Tibial nerve (tissue), 4 donors: ENCODE results near the gene PAQR3. TPM values are rescaled to one million over a fixed set of nuclear protein-coding genes. Genes with fewer than 3 reads are reported as not detected.

ENCODE experiments used
- DNase-seq, 2 donors: peaks; one replicate each; pipeline ENCODE4 v3.0.0-alpha.2; 2019; ENCODE audit warnings: low spot score in 2 of 2
- H3K27ac ChIP-seq, 4 donors: fragments of 200-600 bp; sonication (generic) in 3 of 4; one replicate each; pipeline ENCODE4 v1.5.1; 2017 to 2019; ENCODE audit warnings: mild to moderate bottlenecking in 1 of 4
- H3K27me3 ChIP-seq, 2 donors: fragments of 200-600 bp; sonication (generic) in 1 of 2; one replicate each; pipeline versions ENCODE4 v1.5.1 to v1.6.0; 2017 to 2019
- H3K36me3 ChIP-seq, 3 donors: fragments of 200-600 bp; sonication (generic); one replicate each; pipeline ENCODE4 v1.5.1; 2018 to 2019
- H3K4me1 ChIP-seq, 4 donors: fragments of 200-600 bp; sonication (generic) in 3 of 4; one replicate each; pipeline ENCODE4 v1.5.1; 2017 to 2019
- H3K4me3 ChIP-seq, 4 donors: fragments of 200-600 bp; sonication (generic) in 3 of 4; one replicate each; pipeline ENCODE4 v1.5.1; 2017 to 2019; ENCODE audit warnings: mild to moderate bottlenecking in 1 of 4, moderate library complexity in 1 of 4
- H3K9me3 ChIP-seq, 4 donors: fragments of 200-600 bp; sonication (generic) in 3 of 4; one replicate each; pipeline ENCODE4 v1.5.1; 2017 to 2019
- CTCF ChIP-seq, 5 experiments: fragments of 200-600 bp in 3 of 5; fragments of 450-650 bp in 2 of 5; sonication (generic) in 3 of 5; IDR thresholded peaks; one replicate each; pipeline ENCODE4 v1.5.1; 2016 to 2019; ENCODE audit warnings: antibody characterized with exemption in 5 of 5, mild to moderate bottlenecking in 3 of 5, moderate library complexity in 2 of 5
- EP300 ChIP-seq, 2 donors: sonication (generic); formaldehyde crosslinking; IDR thresholded peaks; one replicate each; pipeline ENCODE4 v1.6.1; 2017; ENCODE audit warnings: antibody characterized with exemption in 2 of 2, mild to moderate bottlenecking in 1 of 2
- POLR2A ChIP-seq, 2 donors: fragments of 450-650 bp; IDR thresholded peaks; one replicate each; pipeline ENCODE4 v1.6.1; 2017; ENCODE audit warnings: antibody characterized with exemption in 2 of 2, mild to moderate bottlenecking in 2 of 2, moderate library complexity in 2 of 2
- WGBS, 2 donors: methylation state at CpG; one replicate each; pipeline ENCODE4 v1.1.5; 2018; 5-methylcytosine and 5-hydroxymethylcytosine counted together
- total RNA-seq, 4 donors: library from RNA; depleted of rRNA; stranded (reverse); fragments of >200 nt; gene quantifications; one replicate each; pipeline ENCODE4 v1.1.0, GENCODE V29; 2016

Gene PAQR3
- total RNA-seq, 4 donors from 2014 or later: 12.9 to 30.4 (median 16.2) TPM

GRCh38 chr4:78945651-78946179 is 6.5 kb upstream of the PAQR3 start:
- DNase-seq: no peak
- no peak overlapping the region for H3K4me3 ChIP-seq
- H3K9me3 ChIP-seq: no peaks in the 10 kb centered on the region
- no peaks in the 10 kb centered on the region for H3K27me3 ChIP-seq
- no peaks in the 10 kb centered on the region for H3K4me1 ChIP-seq
- 89 to 94% methylated on average over 3 of the region's 3 CpGs for WGBS, 2 donors
- TF ChIP-seq EP300 (IDR thresholded peaks at IDR 0.05) (no peak), POLR2A (IDR thresholded peaks at IDR 0.05) (no peak), CTCF (IDR thresholded peaks at IDR 0.05) (no peak)
- no peak overlapping the region for H3K27ac ChIP-seq
- no peaks in the 10 kb centered on the region for H3K36me3 ChIP-seq

- Histone ChIP-seq H3K4me3 (no peak overlapping the region), H3K9me3 (no peaks in the 10 kb centered on the region), H3K27ac (no peak overlapping the region), H3K4me1 (peaks cover 0 to 9% (median 0%) of the 10 kb centered on the region in 4 donors), H3K27me3 (no peaks in the 10 kb centered on the region), H3K36me3 (no peaks in the 10 kb centered on the region)
- no peak for TF ChIP-seq POLR2A (IDR thresholded peaks at IDR 0.05)
- TF ChIP-seq EP300 (IDR thresholded peaks at IDR 0.05): no peak
- no peak for TF ChIP-seq CTCF (IDR thresholded peaks at IDR 0.05)
- 47 to 51% methylated on average over 1 of the region's 1 CpG for WGBS, 2 donors
- DNase-seq: no peak
Observed at GRCh38 chr4:78944381-78944780, 5.1 kb upstream of the PAQR3 start.

- H3K4me3 ChIP-seq: no peak overlapping the region
- no peaks in the 10 kb centered on the region for H3K9me3 ChIP-seq
- WGBS, 2 donors: 84 to 96% methylated on average over 5 of the region's 5 CpGs
- DNase-seq: no peak
- H3K4me1 ChIP-seq: peaks cover 0 to 30% (median 2%) of the 10 kb centered on the region in 4 donors
- TF ChIP-seq POLR2A (IDR thresholded peaks at IDR 0.05) (no peak), EP300 (IDR thresholded peaks at IDR 0.05) (no peak), CTCF (IDR thresholded peaks at IDR 0.05) (no peak)
- H3K36me3 ChIP-seq: no peaks in the 10 kb centered on the region
- H3K27ac ChIP-seq: no peak overlapping the region
- H3K27me3 ChIP-seq: no peaks in the 10 kb centered on the region
Observed at GRCh38 chr4:78940752-78941151, 1.5 kb upstream of the PAQR3 start.

- peak overlapping the region; percentile 11 to 88 (median 78) for H3K4me3 ChIP-seq
- 0 to 1% methylated on average over 9 of the region's 9 CpGs for WGBS, 2 donors
- peak overlapping the region in 2 of 4 donors; percentile 81 to 90 for H3K27ac ChIP-seq
- peaks cover 0 to 30% (median 2%) of the 10 kb centered on the region in 4 donors for H3K4me1 ChIP-seq
- DNase-seq: no peak
- no peaks in the 10 kb centered on the region for H3K36me3 ChIP-seq
- H3K9me3 ChIP-seq: no peaks in the 10 kb centered on the region
- TF ChIP-seq POLR2A (IDR thresholded peaks at IDR 0.05) (no peak), EP300 (IDR thresholded peaks at IDR 0.05) (no peak), CTCF (IDR thresholded peaks at IDR 0.05) (no peak)
- no peaks in the 10 kb centered on the region for H3K27me3 ChIP-seq
Observed at GRCh38 chr4:78939667-78940008, 400 bp upstream of the PAQR3 start.

- WGBS, 2 donors: 3 to 4% methylated on average over 7 of the region's 7 CpGs
- no peak for DNase-seq
- no peaks in the 10 kb centered on the region for H3K9me3 ChIP-seq
- no peaks in the 10 kb centered on the region for H3K36me3 ChIP-seq
- peak overlapping the region; percentile 54 to 90 (median 75) for H3K27ac ChIP-seq
- peak overlapping the region; percentile 72 to 95 (median 86) for H3K4me3 ChIP-seq
- peaks cover 0 to 30% (median 2%) of the 10 kb centered on the region in 4 donors for H3K4me1 ChIP-seq
- TF ChIP-seq CTCF (IDR thresholded peaks at IDR 0.05) (no peak), EP300 (IDR thresholded peaks at IDR 0.05) (no peak), POLR2A (IDR thresholded peaks at IDR 0.05) (no peak)
- H3K27me3 ChIP-seq: no peaks in the 10 kb centered on the region
Observed at GRCh38 chr4:78938474-78938867, 767 bp downstream of the PAQR3 start.
